ENCODE measurements around the gene ZMYM4. TPM values are rescaled to one million over a fixed set of nuclear protein-coding genes. Genes with fewer than 3 reads are reported as not detected.
"Not testable (repeated sequence)": the region's sequence is repeated elsewhere in the genome, so short reads cannot be mapped to it uniquely, and the experiment has no call there.

ZMYM4 gene
- total RNA-seq, 4 donors from 2014 or later = 10.6 to 33.8 (median 25.6) TPM

- Histone ChIP-seq H3K27me3 (no peaks in the 10 kb centered on the region), H3K4me1 (peaks cover 0 to 18% (median 0%) of the 10 kb centered on the region in 3 donors), H3K27ac (no peak overlapping the region), H3K36me3 (no peaks in the 10 kb centered on the region), H3K4me3 (no peak overlapping the region), H3K9me3 (no peaks in the 10 kb centered on the region)
- intact Hi-C loops (cut with DNase I) = no loop called here
- TF ChIP-seq CTCF (IDR thresholded peaks at IDR 0.05) (no peak), POLR2A (IDR thresholded peaks at IDR 0.05) (no peak)
- DNase-seq = no peak
- WGBS, 2 donors = 81 to 87% methylated on average over 2 of the region's 2 CpGs
Observed at GRCh38 chr1:35226546-35226945, 42.0 kb upstream of the ZMYM4 start.

GRCh38 chr1:35229587-35230360, 38.7 kb upstream of the ZMYM4 start:
- Histone ChIP-seq H3K4me3 (no peak overlapping the region), H3K36me3 (no peaks in the 10 kb centered on the region), H3K27ac (no peak overlapping the region), H3K9me3 (no peaks in the 10 kb centered on the region), H3K4me1 (no peaks in the 10 kb centered on the region), H3K27me3 (no peaks in the 10 kb centered on the region)
- intact Hi-C loops (cut with DNase I) = no loop called here
- WGBS, 2 donors = 42 to 71% methylated on average over 1 of the region's 1 CpG
- no peak for DNase-seq
- no peak for TF ChIP-seq CTCF (IDR thresholded peaks at IDR 0.05)
- TF ChIP-seq POLR2A (IDR thresholded peaks at IDR 0.05) = no peak

- H3K27ac ChIP-seq = no peak overlapping the region
- 59 to 77% methylated on average over 1 of the region's 1 CpG for whole genome bisulfite sequencing, 2 donors
- intact Hi-C loops (cut with DNase I) = no loop called here
Observed at GRCh38 chr1:35231287-35231686, 37.2 kb upstream of the ZMYM4 start.

GRCh38 chr1:35236772-35237171, 31.7 kb upstream of the ZMYM4 start:
- H3K9me3 ChIP-seq; H3K27me3 ChIP-seq; H3K36me3 ChIP-seq; intact Hi-C loops (cut with DNase I); H3K4me1 ChIP-seq; H3K4me3 ChIP-seq; H3K27ac ChIP-seq; DNase-seq: not testable (repeated sequence)
- 79 to 83% methylated on average over 2 of the region's 2 CpGs for WGBS, 2 donors

More at GRCh38 chr1:35231287-35231686, 37.2 kb upstream of the ZMYM4 start:
- no peaks in the 10 kb centered on the region for H3K36me3 ChIP-seq
- no peaks in the 10 kb centered on the region for H3K27me3 ChIP-seq
- no peaks in the 10 kb centered on the region for H3K9me3 ChIP-seq
- DNase-seq = no peak
- no peaks in the 10 kb centered on the region for H3K4me1 ChIP-seq
- H3K4me3 ChIP-seq = no peak overlapping the region
- no peak for TF ChIP-seq CTCF (IDR thresholded peaks at IDR 0.05)
- no peak for TF ChIP-seq POLR2A (IDR thresholded peaks at IDR 0.05)

GRCh38 chr1:35243691-35244090, 24.8 kb upstream of the ZMYM4 start:
- Histone ChIP-seq H3K4me1 (no peaks in the 10 kb centered on the region), H3K27ac (no peak overlapping the region), H3K27me3 (no peaks in the 10 kb centered on the region), H3K9me3 (no peaks in the 10 kb centered on the region), H3K4me3 (no peak overlapping the region), H3K36me3 (no peaks in the 10 kb centered on the region)
- no peak for DNase-seq
- intact Hi-C loops (cut with DNase I) = no loop called here
- WGBS, 2 donors = 14 to 24% methylated on average over 1 of the region's 1 CpG
- TF ChIP-seq CTCF (IDR thresholded peaks at IDR 0.05) (no peak), POLR2A (IDR thresholded peaks at IDR 0.05) (no peak)

Measured in esophagus squamous epithelium (tissue), 5 donors.